GM10248 (cell line): ENCODE results near the gene PCNT.

Experiments
- CTCF ChIA-PET: fragments of 300-600 bp; sonication (Branson Sonifier 250); formaldehyde crosslinking; extraction: SDS; loops from one replicate; lab custom pipeline; 2021; ENCODE audit warnings: antibody characterized with exemption; lab: Yijun Ruan, JAX
- POLR2A ChIA-PET: fragments of 350-650 bp; sonication (Branson Sonifier 250); formaldehyde crosslinking; extraction: SDS; loops from one replicate; lab custom pipeline; 2020; ENCODE audit warnings: antibody characterized with exemption; lab: Yijun Ruan, JAX
- DNase-seq: peaks from one replicate; pipeline ENCODE4 v3.0.0; 2012; ENCODE audit errors: extremely low spot score
- CTCF ChIP-seq: IDR thresholded peaks from 2 replicates; pipeline ENCODE4 v1.5.1; 2012; ENCODE audit warnings: mild to moderate bottlenecking, low read depth; ENCODE audit errors: extremely low read depth, missing control alignments, control extremely low read depth

PCNT gene

DNA sequence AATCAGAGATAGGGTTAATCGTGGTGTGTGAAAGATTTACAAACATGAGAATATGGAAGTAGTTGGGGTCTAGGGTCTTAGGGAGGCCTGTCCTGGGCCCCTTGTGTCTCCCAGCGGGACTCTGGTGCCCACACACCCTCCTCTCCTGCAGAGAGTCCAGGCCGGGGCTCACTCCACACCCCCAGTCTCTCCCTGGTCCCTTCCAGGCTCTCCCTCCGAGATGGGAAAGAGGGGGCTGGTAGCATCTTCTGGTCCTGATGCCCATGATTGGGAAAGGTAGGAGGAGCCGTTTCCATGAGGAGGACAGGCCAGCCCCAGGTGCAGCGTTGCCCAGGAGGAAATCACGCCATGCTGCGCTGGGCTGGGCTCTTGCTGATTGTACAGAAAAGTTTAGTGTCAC lies 26.6 kb downstream of the PCNT start:
- CTCF ChIA-PET: interaction anchor here (0.8 kb wide), 1 partner anchor 18 kb away, joined by 3 read pairs; no protein-coding TSS in a partner anchor
- POLR2A ChIA-PET: no interaction called here
- no peak for TF ChIP-seq CTCF
- DNase-seq: no peak

DNA sequence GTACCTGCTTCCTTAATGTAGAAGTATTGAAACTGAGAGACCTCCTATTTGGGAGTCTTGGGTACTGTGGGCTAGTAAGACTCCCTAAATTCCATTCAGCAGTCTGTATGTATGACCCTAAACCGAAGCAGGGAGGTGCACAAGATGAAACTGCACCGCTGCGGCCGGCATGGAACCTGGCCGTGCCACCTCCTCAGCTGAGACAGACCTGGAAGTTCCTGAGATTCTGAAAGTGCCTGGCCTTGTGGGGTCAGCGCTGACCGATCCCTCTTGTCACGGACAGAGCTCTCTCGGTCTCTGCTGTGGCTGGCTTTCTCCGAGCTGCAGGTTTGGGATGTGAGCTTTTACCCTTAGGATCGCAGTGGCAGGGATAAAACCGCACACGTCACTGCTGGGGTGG lies 27.0 kb downstream of the PCNT start:
- ChIA-PET CTCF (interaction anchor here (0.8 kb wide), 1 partner anchor 18 kb away, joined by 3 read pairs; no protein-coding TSS in a partner anchor), POLR2A (no interaction called here)
- TF ChIP-seq CTCF: no peak
- DNase-seq: no peak

DNA sequence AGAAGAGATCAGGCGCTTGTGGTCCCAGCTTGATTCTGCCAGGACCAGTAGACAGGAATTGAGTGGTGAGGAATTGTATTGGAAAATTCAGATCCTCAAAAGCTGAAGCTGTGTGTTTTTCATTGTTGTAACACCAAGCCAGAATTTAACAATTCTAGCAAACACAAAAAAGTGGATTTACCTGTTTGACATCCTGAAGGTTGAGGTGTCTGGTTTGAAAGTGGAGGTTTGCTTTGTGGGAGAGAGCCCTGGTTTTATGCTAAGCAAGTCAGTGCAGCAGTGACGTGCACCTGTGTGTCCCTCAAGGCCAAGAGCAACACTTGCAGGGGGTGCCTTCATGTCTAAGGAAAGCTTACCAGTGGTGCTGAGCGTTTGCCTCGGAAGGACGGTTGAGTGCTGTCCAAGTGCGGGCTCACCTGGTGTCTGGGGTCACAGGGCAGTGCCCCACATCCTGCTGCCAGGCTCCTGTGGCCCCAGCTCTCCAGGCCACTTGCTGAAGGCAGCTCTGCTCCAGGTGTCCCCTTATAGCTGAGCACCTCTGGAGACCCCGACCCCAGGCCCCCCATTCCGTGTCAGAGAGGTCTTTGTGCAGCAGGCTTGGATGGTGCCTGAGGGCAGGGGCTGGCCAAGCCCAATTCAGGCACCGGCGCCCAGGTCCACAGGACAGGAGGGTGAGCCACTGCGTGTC lies 27.7 kb downstream of the PCNT start:
- ChIA-PET CTCF (interaction anchor here (0.8 kb wide), 1 partner anchor 17 kb away, joined by 3 read pairs; no protein-coding TSS in a partner anchor), POLR2A (no interaction called here)
- no peak for DNase-seq
- TF ChIP-seq CTCF: no peak

GRCh38 chr21:46352164-46352515 lies 28.2 kb downstream of the PCNT start:
- TF ChIP-seq CTCF: no peak
- no peak for DNase-seq
- POLR2A ChIA-PET: interaction anchor here (0.5 kb wide), 1 partner anchor 19 kb away, joined by 4 read pairs; no protein-coding TSS in a partner anchor
- CTCF ChIA-PET: no interaction called here

- DNase-seq: no peak
- CTCF ChIA-PET: no interaction called here
- POLR2A ChIA-PET: interaction anchor here (0.5 kb wide), 1 partner anchor 18 kb away, joined by 4 read pairs; no protein-coding TSS in a partner anchor
- TF ChIP-seq CTCF: no peak
Measured at GRCh38 chr21:46352913-46353312, 29.0 kb downstream of the PCNT start.

DNA sequence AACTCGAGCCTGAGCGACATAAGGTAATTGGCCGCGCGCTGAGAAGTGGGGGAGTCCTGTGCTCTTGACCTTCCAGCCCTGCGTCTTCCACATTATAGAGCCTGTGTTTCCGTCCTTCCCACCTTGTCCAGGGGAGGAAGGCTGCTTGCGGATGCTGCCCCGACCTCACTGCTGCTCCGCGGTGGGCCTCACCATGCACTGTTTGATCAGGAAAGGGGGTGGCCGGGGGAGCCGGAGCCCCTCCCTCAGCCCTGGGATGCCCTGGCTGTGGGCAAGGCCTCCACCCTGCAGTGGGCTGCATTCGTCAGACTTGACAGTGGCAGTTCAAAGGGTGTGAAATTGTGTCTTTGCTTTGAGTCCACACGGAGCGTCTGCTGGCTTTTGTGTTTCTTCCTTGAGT lies 30.1 kb downstream of the PCNT start:
- CTCF ChIA-PET: no interaction called here
- POLR2A ChIA-PET: no interaction called here
- DNase-seq: no peak
- TF ChIP-seq CTCF: no peak
